Measurements from ENCODE around the gene SUGCT.

Gene SUGCT

DNA sequence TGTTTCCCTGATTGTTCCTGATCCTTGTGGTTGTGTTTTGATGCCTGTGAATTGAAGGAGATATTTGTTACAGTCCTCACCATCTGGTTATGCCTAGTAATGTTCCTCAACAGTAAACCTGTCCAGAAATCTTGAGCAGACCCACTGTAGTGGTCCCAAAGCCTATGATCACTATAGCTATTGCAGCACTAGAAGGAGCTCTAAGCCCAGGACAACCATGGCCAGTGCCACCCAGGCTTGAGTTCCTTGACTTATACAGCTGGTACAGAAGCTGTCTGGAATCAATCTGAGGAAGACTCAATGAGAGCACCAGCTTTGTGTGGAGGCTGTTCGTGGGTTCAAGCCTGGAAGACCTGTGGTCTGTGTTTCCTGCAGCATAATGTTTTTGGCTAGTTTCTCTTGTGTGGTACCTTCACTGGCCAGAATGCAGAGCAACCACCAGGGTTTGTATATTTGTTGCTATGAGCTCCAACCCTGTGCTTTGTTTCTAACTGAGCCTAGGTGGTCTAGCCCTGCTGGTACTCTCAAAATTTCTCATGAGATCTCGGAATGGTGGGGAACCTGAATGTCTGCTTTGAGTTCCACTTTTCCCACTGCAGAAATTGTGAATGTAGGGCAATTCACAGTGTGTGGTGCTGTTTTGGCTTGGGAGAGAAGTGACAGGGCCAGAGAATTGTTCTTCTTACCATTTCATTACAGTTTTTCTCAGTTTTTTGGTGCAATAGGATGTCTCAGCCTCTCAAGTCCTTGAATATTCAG, 355.2 kb downstream of the SUGCT start:
- no peak for DNase-seq

DNA sequence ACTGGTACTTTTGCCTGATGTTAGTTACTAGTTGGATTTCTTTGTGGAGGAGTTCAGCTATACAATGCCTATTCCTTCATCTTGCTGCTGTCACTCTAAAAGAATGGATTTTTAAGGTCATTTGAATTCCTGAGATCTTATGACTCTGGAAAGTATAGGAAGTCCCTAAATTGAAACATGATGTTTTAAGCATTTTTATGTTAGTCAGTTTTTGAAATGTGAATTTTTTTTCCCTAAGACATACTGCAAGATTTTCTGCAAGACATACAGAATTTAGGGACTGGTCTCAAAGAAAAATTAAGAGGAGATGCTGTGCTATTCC, 355.8 kb downstream of the SUGCT start:
- DNase-seq = no peak

DNA sequence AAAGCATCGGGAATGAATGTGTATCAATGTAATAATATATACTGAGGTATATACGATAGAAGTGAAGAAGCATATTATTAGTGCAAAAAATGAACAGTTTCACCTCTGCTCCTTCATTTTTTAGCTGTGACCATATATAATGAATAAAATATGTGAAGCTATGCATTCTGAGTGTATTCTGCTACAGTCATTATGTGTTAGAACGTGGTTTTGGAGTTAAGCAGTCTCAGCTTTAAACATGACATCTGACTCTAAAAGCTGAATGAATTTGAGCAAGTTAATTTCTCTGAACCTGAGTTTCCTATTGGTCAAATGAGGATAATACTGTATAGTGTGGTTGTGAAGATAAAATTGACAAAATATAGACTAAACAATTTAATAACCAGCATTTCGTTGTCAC, 358.1 kb downstream of the SUGCT start:
- DNase-seq = no peak

DNA sequence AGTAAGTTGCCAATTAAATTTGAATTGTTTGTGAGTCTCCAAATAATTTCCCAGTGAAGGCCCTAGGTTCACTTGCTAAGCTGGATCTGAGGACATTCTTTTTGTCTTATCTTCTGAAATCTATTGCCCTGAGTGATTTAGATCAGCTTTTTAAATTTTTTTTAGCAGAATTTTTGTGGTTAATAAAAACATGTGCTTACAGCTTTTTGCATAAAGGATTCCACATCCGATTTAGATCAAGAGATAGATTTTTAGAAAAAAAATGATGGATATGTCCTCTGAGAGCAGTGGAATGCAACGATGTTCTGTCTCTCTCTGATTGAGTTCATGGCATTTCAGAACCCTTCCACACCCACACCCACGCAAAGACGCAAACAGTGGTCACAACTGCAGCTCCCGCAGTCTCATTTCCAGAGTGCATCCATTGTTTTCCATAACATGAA, 358.8 kb downstream of the SUGCT start:
- no peak for DNase-seq

DNA sequence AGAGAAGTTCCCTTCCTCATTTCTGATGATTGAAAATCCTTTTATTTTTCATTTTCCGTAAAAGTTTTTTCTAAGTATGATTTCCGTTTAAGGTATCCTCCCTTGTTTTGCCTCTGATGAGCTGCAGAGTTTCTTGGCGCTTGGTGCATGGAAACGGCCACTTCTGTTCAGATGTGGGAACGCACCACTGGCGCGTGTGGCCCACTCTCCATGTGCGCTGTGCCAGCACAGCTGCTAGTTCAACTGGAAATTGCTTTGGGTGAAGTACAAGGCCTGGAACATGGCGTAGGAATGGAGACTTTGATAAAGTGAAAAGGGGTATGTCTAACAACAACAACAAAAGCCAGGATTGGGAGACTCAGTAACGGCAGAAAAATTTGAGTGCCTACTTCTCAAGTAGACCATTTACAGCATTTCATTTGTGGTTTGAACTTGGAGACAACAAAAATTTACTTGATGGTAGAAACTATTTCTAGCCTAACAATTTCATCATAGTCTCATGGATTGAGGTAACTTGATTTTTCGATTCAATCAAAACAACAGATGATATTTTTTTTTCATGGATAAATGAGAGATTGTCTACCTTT, 364.2 kb downstream of the SUGCT start:
- DNase-seq = no peak

DNA sequence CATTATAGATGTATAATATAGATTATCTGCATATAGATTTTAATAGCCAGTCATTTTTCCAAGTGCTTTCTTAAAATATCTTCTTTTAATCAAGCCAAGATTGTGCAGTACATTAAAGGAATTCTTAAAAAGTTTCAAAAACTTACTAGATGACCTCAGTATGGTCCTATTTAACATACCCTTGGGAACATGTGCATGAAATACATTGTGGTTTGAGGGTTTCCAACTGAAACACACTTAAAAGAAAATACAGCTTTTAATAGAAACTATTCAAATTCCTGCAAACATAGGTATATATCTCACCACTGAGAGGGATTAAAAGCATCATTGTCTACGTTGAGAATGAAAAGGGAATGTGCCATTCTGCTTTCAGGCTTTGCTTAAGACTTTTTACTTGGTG, 364.9 kb downstream of the SUGCT start:
- DNase-seq = no peak

DNA sequence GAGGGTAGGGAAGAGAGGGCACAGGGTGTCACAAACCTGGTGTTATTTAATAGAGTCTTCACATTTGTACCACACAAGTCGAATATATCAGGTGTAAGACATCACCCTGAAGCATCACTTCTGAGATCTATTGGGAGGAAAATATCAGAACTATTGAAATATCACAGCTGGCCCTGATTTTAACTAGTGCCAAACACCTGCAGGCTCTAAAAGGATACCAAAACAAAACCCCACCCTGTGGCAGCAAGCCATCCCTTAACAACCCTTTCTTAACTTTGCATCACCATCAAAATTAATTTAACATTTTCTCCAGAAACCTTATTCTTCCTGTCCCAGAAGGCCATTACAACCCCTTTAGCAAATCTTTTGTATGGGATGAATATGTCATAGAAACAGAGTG, 365.4 kb downstream of the SUGCT start:
- DNase-seq = peak; percentile 18

DNA sequence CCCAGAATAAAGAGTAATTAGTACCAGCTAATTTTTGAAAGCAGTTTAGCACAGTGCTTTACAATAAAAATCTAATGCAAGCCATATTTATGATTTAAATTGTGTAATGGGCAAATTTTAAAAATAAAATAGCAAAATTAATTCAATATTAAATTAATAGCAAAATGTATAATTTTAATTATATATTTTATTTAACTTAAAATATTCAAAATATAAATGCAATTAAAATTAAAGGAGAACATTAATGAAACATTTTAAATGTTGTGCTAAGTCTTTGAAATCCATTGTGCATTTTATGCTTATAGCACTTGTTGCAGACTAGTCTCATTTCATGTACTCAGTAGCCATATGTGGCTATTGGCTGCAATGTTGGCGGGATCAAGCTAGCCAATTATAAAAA, 367.6 kb downstream of the SUGCT start:
- DNase-seq = no peak

DNA sequence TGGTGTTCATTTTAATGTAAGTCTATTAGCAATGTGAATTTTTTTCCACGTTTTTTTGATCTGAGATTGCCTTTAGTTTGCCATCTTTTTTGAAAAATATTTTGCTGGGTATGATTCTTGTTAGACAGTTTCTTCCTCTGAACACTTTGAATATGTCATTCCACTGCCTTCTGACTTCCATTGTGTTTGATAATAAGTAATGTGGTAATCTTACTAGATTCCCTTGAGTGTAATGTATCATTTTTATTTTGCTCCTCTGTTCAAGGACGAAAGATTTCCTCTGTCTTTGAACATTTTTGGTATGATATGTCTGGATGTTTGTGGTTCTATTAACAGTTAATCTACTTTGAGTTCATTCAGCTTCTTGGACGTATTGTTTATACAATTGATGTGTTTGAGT, 371.4 kb downstream of the SUGCT start:
- no peak for DNase-seq

DNA sequence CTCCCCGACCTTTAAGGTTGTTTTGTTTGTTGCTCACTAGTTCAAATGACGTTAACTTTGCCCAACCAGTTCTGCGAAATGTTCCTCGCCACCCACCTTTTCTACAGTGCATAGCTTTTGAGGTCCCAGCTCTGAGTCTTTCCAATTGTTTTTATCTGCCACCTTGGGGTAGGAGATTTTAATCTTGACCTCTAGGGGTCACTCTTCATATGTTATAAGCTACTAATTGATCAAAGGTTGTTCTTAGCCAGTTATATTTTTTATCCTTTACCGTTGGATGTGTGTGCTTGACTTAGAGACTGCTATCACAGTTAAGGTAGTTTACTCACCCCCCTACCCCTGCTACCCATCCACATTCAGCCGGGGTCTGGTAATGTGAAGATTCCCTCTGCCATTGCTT, 372.4 kb downstream of the SUGCT start:
- DNase-seq = no peak

DNA sequence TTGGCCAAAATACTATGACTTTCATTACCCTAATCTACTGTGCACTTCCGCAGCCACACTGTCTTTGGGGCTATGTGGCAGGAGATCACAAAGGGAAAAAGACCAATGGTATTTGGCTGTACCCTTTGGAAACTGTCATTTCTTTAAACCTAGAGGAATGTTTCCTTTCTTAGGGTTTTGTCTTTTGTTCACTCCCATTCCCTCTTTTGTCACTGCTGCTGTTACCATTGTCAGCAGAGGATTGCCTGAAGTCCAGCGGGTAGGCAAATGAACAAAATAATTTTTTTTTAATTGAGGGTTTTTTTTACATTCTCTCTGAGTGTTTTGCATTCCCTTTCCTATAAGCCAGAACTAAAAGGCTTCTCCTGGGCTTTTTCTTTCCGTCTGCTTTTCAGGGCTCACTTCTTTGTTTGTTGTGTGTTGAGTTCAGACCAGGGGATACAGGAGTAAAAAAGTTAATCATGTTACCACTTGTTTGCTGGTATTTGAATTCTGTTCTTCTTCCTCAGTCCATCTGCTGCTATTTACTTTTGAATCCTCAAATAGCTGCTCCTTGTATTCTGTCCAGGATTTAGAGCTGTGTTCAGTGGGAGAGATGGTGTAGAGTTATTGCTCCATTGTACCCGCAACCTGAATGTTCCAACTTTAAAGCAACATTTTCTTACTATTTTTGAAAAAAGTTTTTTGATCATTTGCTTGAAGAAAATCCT, 374.6 kb downstream of the SUGCT start:
- no peak for DNase-seq

DNA sequence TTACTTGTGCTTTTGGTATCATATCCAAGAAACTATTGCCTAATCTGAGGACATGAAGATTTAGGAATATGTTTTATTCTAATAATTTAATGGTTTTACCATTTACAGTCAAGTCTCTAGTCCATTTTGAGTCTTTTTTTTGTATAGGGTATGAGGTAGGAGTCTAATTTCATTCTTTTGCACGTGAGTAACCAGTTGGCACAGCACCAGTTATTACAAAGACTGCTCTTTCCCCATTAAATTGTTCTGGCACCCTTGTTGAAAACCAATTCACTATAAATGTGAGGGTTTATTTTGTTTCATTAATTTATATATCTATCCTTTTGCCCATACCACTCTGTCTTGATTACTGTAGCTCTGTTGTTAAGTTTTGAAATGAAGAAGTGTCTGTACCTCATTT, 381.6 kb downstream of the SUGCT start:
- no peak for DNase-seq

DNA sequence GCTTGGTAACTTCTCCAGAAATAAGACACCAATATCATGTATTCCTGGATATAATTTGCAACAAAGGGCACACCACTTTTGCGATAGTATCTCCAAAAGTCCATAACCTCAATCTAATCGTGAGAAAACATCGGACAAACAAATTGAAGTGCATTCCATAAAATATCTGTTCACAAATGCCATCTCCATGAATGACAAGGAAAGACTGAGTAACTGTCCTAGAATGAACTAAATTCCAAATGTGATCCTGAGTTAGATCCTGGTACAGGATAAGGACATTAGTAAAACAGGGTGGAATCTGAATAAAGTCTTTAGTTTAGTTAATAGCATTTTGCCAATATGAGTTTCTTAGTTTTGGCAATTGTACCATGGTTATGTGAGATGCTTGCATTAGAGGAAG, 384.2 kb downstream of the SUGCT start:
- DNase-seq = no peak

DNA sequence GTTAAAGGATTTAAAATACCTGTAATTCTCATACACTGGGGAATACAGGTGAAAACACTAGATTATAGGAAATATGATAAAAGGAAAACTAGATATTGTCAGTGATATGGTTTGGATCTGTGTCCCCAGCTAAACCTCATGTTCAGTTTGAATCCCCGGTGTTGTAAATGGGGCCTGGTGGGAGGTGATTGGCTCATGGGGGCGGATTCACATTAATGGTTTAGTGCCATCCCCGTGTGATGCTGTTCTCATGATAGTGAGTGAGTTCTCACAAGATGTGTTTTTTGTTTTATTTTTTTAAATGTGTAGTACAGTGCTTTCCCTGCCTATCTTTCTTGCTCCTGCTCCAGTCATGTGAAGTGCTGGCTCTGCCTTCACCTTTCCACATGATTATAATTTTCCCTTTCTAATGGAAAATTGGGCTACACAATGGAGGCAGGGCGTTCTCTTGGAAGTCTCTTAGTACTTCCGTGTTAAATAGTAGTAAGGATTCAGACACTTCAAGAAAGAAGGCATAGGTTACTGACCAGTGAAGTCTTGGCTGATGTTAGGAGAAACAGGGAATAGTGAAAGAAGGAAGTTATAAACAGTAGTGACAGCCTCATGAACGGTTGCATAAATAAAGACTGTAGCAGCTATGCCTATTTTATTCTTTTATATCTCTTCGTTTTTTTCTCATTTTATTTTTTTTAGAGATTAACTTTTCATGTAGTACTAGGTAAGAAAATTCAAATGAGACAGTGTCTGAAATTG, 386.4 kb downstream of the SUGCT start:
- no peak for DNase-seq

DNA sequence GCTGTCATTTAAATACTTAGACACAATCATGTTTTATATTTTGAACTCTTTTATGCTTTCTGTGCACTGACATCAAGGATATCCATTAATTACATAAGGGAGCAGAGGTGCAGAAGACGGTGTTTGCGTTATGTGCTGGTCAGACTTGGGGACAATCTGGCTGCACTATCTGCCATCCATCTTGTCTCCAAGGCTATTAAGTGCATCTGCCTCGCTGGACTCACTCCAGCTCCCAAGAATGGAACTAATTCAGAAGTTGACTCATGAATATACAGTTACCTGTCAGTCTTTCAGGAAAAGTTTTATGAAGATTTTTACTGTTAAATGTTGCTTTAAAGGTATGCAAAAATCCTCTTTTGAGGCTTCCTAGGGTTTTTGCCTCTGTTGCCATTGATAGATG, 391.0 kb downstream of the SUGCT start:
- no peak for DNase-seq

DNA sequence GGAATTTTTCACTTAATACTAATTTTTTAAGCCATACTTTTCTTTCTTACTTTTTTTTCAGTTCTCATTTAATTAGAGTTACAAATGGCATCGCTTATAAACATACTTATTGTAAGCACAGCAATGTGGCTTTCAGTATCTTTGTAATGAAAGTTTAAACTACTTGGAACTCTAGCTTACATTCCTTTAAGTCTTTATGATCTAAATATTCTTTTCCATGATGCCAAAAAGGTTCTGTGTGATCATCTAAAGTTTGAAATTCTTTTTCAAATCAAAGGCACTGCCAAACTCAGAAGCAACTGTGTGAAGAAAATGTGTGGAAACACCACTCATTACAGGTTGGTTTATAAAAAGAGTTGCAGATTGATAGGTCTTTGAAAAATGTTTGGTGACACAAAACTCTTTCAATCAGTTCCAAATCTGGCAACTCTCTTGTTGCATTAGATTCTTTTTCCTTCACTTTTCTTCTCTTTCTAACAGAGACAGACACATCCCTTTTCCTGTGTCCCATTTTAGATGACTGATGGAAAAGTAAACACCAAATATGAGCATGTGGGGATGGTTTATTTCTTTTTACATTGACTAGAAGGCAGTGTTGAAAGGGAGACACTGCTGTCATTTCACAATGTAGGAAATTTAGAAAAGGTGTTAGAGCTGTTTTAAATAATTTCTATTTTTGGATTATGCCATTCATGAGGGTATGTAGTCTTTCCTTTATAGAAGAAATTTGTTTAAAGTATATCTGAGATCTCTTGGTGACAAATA, 392.3 kb downstream of the SUGCT start:
- no peak for DNase-seq

DNA sequence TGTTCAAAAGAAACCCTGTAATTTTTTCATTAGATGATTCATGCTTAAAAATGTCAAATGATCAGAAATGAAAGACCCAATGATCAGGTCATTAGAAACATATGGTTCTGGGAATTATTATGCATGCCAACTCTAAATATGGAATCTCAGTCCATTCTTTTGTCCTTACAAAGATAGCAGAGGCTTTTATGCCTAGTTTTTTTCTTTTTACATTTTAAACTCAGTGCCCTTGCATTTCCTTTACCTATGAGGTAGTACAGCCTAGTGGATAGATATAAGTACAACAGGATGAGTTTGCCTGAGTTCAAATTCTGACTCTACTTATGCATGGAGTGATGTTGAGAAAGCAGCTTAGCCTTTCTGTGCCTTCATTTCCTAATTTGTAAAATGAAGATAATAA, 392.9 kb downstream of the SUGCT start:
- no peak for DNase-seq

DNA sequence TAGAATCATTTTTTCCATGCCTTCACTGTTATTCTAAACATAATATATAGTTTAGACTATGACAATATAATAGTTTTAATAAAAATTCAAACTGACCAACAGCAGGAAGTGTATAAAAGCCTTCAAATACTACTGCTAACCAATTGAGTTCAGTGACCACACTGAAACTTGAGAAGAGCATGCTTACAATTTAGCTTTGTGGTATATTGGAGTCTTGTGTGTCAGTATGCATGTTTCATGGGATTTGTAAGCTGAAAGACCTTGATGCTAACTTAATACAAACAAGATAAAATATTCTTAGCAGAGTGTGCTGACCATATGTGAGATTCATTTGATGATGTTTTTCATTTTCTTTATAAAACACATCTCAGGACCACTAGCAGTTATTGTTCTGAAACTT, 395.5 kb downstream of the SUGCT start:
- no peak for DNase-seq

DNA sequence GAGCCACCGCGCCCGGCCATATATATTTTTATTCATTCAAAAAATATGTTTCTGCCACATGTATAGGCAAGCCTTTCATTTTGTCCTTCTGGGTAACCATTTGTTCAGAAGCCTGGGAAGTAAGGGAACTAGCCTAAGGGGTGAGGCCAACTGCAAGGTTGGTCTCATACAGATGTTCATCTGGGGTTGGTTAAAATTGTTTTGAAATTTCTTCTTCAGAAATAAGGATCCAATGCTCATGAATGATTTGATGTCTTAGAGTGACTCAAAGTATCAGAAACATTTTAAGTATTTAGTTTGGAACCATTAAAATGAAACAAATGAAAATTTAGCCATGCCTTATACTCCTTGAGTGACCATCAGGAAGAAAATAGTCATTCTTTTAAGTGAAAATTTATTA, 397.2 kb downstream of the SUGCT start:
- no peak for DNase-seq

DNA sequence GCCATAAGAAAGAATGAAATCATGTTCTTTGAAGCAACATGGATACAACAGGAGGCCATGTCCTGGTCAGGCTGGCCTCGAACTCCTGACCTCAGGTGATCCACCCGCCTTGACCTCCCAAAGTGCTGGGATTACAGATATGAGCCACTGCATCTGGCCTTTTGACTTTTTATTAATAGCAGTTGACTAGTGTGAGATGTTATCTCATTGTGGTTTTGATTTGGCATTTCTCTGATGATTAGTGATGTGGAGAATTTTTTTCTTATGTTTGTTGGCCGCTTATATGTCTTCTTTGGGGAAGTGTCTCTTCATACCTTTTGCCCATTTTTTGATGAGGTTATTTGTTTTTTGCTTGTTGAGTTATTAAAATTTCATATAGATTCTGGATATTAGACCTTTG, 400.9 kb downstream of the SUGCT start:
- DNase-seq = no peak

DNA sequence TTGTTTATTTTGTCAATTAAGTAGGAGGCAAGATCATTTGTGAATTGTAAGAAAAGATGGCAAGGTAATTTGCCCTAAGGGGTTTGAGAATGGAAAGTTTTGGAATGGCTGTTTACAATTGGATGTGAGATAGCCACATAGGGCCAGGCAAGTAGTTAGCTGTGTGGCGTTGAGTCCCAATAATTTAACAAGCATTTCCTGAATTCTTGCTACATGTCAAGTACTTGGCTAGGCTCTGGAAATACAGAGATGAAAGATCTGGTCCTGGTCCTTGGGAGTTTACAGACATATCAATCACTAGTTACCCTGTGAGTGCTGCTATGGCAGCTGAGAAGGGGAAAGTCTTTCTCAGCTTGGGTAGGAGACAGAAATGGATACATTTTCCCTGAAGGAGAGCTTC, 401.6 kb downstream of the SUGCT start:
- DNase-seq = no peak

DNA sequence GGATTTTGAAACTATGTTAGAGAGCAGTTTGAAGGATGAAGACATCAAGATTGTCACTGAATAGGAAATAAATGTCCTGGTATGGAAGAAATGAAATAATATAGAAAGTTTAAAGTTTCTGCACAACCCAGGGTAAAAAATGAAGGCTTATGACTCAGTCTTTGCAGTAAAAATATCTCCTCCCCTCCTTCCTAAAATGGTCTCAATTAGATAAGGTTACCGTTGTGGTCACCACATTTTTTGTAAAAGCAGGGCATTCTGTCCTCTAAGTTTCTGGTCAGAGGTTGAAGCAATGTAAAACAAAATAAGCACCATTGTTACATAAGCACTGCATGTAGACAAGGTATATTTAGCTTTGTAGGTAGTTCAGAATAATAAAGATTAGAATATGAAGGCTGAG, 403.5 kb downstream of the SUGCT start:
- DNase-seq = no peak

DNA sequence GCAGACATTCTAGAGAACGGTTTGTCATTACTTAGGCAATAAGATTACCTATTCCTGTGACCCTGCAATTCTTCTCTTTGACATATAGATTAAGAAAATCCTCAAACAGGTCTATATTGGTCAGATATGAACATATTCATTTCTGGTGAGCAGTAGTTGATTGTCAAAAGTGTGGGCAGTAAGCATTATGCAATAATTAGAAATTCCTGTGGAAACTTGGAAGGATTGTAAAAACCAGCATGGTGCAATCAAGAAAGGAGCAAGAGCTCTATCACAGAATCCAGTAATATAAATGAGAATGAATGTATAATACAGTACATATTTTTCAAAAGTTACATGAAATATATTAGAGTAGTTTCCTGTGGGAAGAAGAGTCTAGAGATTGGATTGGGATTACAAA, 406.5 kb downstream of the SUGCT start:
- no peak for DNase-seq
